Activated naive CD4-positive, alpha-beta T cell treated with anti-CD3 and anti-CD28 coated beads, Interleukin-2, amount 50 U/mL, for 72 hours (primary cell): ENCODE results near the gene GLIS1. TPM values are rescaled to one million over a fixed set of nuclear protein-coding genes. Genes with fewer than 3 reads are reported as not detected.

Experiments
- ATAC-seq, 2 donors: fragments of 150-1000 bp; cut with Tn5 transposase; 2 replicates each; pipeline ENCODE4 v1.10.0; 2021; ENCODE audit warnings: mild to moderate bottlenecking in 2 of 2, moderate library complexity in 2 of 2
- DNase-seq, 2 donors: peaks; one replicate each; pipeline ENCODE4 v3.0.0; 2021 to 2022; ENCODE audit warnings: low spot score in 2 of 2
- H3K27ac Mint-ChIP-seq, 2 donors: one replicate each; pipeline ENCODE4 v1.8.0; 2022; ENCODE audit warnings: mild to moderate bottlenecking in 2 of 2, mixed read lengths in 2 of 2
- H3K36me3 Mint-ChIP-seq, 2 donors: one replicate each; pipeline ENCODE4 v1.8.0; 2022; ENCODE audit warnings: mixed read lengths in 2 of 2
- H3K9me3 Mint-ChIP-seq, 2 donors: one replicate each; pipeline ENCODE4 v1.8.0; 2022; ENCODE audit warnings: mixed read lengths in 2 of 2
- total RNA-seq, 2 donors: library from RNA; stranded (reverse); gene quantifications; one replicate each; pipeline ENCODE4 v1.2.3, GENCODE V29; 2022

GLIS1 gene
- total RNA-seq, 2 donors from 2014 or later = not detected

DNA sequence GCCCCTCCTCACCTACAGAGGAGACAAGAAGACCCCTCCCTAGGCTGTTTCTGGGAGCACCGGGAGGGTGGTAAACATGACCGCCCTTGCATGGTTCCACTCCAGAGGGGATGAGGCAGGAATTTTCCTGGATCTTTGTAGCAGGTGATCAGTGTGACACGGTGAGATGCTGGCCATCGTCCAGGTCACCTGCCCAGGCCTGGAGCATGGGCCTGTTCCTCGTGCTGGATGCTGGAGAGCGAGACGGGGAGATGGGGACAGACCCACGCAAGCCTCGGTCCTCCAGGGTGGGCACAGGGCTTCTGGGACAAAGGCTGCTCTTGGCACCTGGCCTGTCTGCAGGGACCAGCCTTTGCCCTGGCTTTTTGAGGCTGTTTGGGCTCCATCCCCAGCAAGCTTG, 233.6 kb downstream of the GLIS1 start:
- Mint-ChIP-seq H3K27ac (no peak overlapping the region), H3K36me3 (no peaks in the 10 kb centered on the region), H3K9me3 (no peaks in the 10 kb centered on the region)
- DNase-seq (no peak), ATAC-seq (no peak)

DNA sequence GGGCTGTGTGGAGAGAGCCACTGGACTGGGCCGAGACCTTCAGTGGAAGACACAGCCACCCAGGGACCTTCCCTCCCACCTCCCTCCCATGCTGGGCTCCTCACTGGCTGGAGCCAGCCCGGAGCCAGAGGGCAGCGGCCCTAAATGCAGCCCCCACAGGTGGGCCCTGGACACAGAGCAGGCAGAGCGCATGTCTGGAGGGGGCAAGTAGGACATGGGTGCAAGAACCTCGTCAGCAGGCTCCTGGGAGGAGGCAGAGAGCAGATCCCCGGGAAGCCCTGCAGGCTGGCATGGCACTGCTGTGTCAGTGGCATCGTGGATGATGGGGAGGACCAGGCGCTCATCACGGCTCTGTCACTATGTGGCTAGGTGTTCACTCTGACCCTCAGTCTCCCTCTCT, 234.1 kb downstream of the GLIS1 start:
- Mint-ChIP-seq H3K36me3 (no peaks in the 10 kb centered on the region), H3K9me3 (no peaks in the 10 kb centered on the region), H3K27ac (no peak overlapping the region)
- no peak for ATAC-seq
- no peak for DNase-seq

DNA sequence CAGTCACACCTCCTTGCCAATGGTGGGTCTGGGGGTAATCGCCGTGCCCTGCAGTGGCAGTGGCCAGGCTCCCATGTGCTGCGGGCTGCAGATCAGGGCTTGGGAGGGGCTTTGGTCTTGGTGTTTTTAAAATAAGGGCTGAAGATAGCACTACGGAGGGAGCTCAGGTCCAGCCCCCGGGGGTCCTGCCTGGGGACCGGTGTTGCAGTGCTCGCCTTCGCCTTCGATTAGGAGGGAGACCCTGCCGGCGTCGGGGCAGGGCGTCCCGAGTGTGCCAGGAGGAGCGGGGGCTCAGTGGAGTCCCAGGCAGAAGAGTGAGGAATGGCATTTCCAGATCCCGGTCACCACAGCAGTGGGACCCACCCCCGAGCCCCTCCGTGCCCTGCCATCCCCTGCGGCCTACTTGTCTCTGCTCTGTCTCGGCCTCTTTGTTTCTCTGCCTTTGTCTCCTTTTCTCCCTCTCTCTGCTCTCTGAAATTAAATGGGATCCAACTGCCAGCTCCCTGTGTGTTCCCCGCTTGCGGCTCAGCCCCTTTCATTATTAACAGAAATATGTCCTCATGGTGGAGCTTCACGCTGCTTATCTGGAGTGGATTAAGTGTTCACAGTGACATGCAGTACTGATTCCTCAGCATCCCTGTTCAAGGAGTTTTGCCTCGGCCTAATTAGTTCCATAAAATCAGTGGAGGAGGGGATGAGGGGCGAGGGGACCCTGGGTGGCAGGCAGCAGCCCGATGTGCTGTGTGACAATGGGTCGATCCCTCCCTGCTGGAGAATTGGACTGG, 235.3 kb downstream of the GLIS1 start:
- ATAC-seq = no peak
- DNase-seq = no peak
- Mint-ChIP-seq H3K36me3 (no peaks in the 10 kb centered on the region), H3K9me3 (no peaks in the 10 kb centered on the region), H3K27ac (peak overlapping the region in 1 of 2 donors; percentile 61)

DNA sequence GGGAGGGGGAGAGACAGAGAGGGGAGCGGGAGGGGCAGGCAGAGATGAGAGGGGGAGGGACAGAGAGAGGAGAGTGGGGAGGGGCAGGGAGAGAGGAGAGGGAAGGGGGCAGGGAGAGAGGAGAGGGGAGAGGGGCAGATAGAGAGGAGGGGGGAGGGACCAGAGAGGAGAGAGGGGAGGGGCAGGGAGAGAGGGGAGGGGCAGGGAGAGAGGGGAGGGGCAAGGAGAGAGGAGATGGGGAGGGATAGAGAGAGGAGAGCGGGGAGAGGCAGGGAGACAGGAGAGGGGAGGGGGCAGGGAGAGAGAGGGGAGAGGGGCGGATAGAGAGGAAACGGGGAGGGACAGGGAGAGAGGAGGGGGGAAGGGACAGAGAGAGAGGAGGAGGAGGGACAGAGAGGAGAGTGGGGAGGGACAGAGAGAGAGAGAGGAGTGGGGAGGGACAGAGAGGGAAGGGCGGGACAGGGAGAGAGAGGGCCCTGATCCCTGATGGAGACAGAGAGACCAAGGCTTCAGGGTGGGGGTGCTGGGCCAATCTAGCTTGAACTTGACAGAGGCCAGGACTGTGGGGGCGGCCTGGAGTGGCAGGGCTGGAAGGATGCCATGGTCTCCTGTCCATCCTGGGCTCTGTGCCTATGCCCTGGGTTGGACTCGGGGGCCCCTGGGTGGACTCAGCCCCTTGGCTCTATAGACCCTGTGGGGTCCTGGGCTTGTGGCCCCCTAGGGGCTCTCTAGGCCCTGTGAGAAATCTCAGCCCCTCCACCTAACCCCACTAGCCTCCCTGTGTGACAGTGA, 236.1 kb downstream of the GLIS1 start:
- no peak for ATAC-seq
- Mint-ChIP-seq H3K27ac (no peak overlapping the region), H3K36me3 (no peaks in the 10 kb centered on the region), H3K9me3 (no peaks in the 10 kb centered on the region)
- no peak for DNase-seq

DNA sequence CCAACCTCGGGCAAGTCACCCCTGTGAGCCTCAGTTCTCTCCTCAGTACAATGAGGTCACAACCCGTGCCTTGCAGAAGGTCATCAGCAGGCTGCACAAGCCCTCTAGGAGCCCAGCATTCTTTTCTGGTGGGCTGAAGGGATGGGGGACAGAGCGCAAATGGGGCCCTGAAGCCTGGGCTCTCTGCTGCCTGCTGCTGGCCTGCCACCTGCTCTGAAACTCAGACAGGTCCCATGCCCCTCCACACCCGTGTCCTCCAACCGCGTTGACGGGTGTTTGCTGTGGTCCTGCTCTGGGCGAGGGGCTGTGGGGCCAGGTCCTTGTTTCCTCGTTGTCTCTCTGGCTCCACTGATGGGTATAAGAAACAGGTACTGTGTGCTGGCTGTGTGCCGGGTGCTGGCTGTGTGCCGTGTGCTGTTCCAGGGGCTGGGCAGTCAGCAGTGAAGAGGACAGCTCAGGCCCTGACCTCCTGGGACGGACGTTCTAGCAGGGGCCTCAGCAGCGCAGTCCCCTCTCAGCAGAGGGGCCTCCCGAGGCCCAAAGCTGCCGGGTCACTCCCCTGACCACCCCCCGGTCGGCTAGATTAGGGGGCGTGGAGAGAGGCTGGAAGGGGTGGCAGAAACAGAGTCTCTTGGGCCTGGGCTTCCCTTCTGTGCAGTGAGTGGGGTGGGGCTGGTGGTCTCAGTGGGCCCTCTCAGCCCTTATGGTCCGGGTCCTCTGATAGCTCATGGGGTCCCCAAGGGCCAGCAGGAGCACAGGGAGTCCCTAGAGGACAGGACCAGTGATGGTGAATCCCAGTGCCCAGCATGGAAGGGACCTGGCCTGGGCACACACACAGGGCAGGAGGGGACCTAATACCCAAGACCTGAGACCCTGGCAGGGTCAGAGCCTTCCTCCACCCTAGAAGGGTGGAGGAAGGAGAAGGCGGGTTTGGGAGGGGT, 237.6 kb downstream of the GLIS1 start:
- Mint-ChIP-seq H3K36me3 (no peaks in the 10 kb centered on the region), H3K27ac (no peak overlapping the region), H3K9me3 (no peaks in the 10 kb centered on the region)
- no peak for DNase-seq
- ATAC-seq = no peak

DNA sequence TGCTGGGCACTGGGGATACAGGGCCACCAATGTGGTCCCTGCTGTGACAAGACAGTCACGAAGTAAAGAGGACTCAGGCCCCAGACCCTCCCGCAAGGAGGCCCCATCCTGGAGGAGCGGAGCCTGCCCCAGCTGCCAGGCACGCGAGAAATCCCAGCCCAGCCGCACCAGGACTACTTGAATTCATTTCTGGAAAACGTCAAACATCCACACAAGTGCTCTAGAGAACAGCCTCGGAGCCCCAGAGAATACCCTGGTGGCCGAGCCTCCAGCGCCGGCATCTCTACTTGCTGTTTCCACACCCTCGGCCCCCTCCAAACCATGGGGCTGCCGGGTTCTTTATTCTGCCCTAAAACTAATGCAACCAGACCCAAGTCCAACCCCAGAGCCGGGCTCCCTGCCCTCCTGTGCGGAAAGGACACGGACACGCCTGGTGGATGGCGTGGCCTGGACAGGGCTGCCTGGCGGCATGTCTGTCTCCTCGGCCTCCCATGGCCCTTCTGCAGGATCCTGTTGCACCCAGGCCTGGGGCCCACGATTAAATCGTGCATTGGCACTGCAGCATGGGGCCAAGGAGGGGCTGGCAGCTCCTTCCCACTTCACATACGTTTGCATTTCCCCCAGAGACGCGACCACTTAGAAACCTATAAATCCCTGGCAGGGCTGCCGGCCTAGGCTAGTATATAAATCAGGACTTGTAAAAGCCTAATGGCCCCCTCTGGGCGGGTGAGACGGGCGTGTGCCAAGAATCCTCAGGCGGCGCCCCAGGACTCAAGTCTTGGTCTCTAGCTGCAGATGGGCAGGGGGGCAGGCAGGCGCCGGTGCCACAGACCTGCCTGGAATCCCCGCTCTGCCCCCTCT, 238.5 kb downstream of the GLIS1 start:
- DNase-seq (no peak), ATAC-seq (no peak)
- Mint-ChIP-seq H3K27ac (no peak overlapping the region), H3K9me3 (no peaks in the 10 kb centered on the region), H3K36me3 (no peaks in the 10 kb centered on the region)

DNA sequence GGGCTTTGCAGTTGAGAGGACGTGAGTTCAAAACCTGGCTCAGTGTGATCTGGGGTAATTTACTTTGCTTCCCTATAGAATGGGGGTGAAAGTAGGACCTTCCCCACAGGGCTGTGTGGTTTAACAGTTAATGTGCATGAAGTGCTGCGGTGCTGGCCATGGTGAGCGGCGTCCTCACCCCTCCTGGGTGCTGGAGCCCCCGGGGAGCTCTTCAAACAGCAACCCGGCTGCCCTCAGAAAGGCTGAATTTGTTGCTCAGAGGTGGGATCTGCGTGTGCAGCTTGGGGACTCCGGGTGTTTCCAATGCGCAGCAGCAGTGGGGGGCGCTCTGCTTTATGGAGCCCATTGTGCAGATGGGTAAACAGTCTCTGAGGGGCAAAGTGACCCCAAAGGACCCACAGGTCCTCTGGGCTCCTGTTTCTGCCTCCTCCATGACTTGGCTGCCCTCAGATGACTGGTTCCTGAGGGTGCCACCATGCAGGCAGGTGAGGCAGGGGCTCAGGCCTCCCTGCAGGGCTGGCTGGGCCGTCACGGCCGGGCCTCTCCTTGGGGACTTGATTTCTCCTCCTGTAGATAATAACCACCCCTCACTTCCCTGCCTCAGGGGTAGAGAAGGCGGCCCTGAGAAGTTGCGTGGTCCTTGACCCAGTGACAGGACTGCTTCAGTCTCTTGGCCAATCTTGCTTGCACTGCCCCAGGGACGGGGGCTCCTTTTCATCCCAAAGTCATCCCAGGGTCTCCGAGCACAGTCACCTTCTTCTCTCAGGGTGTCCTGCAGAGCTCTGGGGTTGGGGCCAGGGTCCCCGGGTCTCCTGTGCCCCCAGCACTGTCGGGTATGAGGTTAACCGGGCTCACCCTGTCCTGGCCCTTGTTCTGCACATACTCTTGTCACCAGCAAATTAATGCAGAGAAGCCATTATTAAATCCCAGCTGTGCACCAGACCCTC, 239.4 kb downstream of the GLIS1 start:
- no peak for DNase-seq
- Mint-ChIP-seq H3K9me3 (no peaks in the 10 kb centered on the region), H3K27ac (no peak overlapping the region), H3K36me3 (no peaks in the 10 kb centered on the region)
- no peak for ATAC-seq

DNA sequence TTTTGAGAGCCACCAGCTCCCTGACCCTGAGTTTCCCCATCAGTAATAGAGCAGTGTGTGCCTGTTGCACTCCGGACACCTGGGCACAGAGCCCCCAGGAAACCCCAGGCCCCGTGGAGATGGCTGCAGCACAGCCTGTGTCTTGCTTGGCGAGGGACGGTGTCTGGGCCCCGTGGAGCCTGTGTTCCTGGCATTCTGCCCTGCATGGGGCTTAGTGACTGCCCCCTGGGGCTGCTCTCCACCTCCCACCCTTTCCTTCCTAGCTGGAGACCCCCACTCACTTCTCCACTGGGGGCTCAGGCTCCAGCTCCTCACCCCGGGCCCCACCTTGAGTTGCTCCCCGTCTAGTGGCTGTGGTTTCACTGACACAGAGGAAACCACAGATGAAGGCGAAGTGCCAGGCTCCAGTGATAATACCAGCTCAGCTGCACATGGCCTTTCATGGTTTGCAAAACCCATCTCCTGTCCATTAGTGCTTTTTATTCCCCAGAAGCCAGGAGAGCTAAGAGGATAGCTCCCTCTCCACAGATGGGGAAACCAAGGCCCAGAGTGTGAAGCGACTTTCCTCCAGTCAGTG, 240.3 kb downstream of the GLIS1 start:
- DNase-seq (no peak), ATAC-seq (no peak)
- Mint-ChIP-seq H3K27ac (no peak overlapping the region), H3K36me3 (no peaks in the 10 kb centered on the region), H3K9me3 (no peaks in the 10 kb centered on the region)

DNA sequence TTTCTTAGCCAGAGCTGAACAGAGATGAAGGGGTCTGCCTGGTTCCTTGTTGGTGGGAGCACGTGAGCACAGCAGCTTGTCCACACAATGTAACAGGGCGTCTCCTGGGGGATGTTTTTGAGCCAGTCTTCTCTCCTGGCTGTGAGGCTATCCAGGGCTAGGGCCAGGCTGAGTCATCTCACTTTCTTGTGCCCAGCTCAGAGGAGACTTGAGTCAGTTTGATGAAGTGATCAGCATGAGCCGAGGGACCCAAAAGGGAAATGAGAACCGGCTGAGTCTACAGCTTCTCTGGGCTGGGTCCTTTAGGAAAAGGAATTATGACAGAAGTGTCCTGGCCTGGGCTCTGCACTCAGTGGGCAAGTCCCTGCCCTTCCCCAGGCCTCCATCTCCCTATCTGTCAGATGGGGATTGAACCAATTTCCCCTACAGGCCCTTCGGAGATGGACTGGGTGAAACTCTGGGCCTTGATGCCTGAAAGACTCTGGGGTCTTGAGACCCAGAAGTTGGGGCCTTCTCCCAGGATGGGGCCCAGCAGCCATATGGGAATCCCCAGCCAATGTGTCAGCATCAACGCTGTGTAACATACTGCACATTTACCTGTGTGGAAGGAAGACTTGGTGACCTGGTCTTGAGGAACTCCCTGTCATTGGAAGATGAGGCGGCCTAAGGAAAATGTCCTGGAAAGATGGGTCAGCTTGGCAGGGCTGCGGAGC, 243.2 kb downstream of the GLIS1 start:
- ATAC-seq = no peak
- Mint-ChIP-seq H3K27ac (no peak overlapping the region), H3K36me3 (no peaks in the 10 kb centered on the region), H3K9me3 (no peaks in the 10 kb centered on the region)
- DNase-seq = no peak

DNA sequence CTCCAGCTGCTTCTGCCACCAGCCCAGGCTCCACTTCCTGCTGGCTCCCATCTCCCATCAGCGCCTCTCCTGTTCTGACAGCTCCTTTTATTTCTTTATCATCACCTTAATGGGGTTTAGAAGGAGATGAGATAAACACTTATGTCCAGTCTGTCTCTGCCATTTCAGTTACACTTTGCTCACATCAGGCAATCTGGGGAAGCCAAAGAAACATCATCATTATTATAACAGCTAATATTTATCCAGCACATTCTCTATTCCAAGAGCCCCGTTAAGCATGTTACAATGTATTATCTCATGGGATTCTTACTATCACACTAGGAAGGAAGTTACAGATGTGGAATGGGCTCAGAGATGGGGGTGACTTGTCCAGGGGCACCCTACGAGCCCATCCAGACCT, 248.6 kb downstream of the GLIS1 start:
- Mint-ChIP-seq H3K36me3 (no peaks in the 10 kb centered on the region), H3K9me3 (no peaks in the 10 kb centered on the region), H3K27ac (no peak overlapping the region)
- no peak for ATAC-seq
- no peak for DNase-seq

DNA sequence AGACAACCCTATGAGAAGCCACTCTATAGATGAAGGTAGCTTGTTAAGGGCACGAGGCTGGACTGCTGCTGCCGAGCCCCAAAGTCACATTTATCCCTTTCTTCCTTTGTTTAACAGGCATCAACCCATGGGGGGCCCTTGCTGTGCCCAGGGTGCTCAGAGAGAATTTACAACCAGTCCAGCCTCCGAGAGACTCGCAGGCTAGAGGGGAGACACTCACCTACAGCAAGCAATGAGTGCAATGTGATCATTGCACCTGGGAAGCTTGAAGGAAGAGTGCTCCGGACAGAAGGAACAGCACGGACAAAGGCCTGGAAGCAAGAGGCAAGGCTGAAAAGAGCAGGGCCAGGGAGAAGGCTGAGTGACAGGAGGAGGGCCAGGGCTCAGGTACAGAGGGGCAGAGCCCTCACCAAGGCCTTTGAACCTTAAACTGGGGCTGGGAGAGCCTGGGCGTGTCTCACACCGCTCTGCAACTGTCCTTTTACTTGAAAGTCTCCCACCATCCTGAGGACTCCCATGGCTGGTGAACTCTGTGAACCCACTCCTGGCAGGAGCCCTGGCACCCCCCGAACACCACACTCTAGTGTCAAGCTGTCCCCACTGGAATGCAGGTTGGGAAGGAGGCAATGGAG, 252.5 kb downstream of the GLIS1 start:
- H3K36me3 Mint-ChIP-seq = no peaks in the 10 kb centered on the region
- ATAC-seq (no peak), DNase-seq (no peak)
- H3K9me3 Mint-ChIP-seq = no peaks in the 10 kb centered on the region
- H3K27ac Mint-ChIP-seq = no peak overlapping the region

DNA sequence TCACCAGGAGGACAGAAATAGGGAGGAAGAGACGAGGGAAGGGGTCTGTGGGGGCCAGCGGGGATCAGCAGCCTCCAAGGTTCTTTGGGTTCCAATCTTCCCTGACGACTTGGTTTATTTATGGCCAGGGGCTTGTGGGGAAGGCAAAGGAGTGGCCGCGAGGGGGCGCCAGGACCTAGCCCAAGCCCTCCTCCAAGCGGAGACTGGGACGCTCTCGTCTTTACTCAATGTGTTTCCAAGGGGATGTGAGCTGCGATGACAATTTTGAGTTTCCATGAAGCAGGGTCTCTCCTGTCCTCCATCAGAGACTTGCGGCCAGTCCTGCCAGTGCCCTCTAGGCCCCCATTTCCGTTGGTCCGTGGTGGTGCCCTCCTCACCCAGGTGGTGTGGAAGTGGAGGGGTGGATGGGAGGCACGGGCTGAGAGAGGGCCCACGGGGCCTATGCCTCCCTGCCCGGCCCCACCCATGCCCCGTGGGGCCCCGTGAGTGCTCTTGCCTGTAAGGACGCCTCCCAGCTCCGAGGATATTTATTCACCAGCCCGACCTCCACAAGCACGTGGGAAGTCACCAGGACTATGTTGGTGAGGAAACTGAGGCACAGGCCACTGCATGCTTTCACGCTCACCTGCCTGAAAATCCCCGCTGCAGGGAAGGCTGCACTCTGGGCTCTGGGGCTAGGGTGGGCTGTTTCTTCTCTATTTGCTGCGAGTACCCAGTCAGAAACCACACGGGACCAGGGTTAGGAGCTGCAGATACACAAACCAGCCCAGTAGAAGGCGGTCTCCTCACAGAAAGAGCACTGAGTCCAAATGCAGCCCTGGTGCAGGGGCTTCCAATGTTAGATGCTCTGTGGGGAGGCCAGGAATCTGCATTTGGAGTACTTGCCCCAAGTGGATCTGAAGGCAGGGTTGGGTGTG, 253.2 kb downstream of the GLIS1 start:
- Mint-ChIP-seq H3K27ac (no peak overlapping the region), H3K9me3 (no peaks in the 10 kb centered on the region), H3K36me3 (no peaks in the 10 kb centered on the region)
- DNase-seq (peak in 1 of 2 donors; percentile 76), ATAC-seq (peak; percentile 83 to 87)
